Mesodermal cell (in vitro differentiated cells): Measurements from ENCODE around the gene INHBC.

Experiments used
- H3K27ac ChIP-seq: 2 replicates; pipeline ENCODE4 v1.7.0; 2013; ENCODE audit warnings: mild to moderate bottlenecking, low read depth, low read length, moderate library complexity; ENCODE audit not compliant: severe bottlenecking
- H3K36me3 ChIP-seq: 2 replicates; pipeline ENCODE4 v1.7.1; 2013; ENCODE audit warnings: mild to moderate bottlenecking, low read length, moderate library complexity; ENCODE audit not compliant: control insufficient read depth, insufficient read depth
- H3K4me1 ChIP-seq: one replicate; pipeline ENCODE4 v1.7.1; 2013; ENCODE audit warnings: mild to moderate bottlenecking, low read length; ENCODE audit not compliant: insufficient read depth, control insufficient read depth, poor library complexity, severe bottlenecking
- H3K4me3 ChIP-seq: 2 replicates; pipeline ENCODE4 v1.7.0; 2013; ENCODE audit warnings: low read length, control low read depth, mild to moderate bottlenecking; ENCODE audit not compliant: insufficient read depth, poor library complexity, severe bottlenecking; ENCODE audit errors: extremely low read depth
- H3K9me3 ChIP-seq: 2 replicates; pipeline ENCODE4 v1.7.1; 2013; ENCODE audit warnings: mild to moderate bottlenecking, low read length, moderate library complexity; ENCODE audit not compliant: control insufficient read depth
- WGBS, 2 experiments: methylation state at CpG; one replicate each; pipeline ENCODE4 v1.1.5; 2013; ENCODE audit warnings: missing lambda C conversion rate in 2 of 2; ENCODE audit not compliant: insufficient coverage in 2 of 2; 5-methylcytosine and 5-hydroxymethylcytosine counted together

Gene INHBC

DNA sequence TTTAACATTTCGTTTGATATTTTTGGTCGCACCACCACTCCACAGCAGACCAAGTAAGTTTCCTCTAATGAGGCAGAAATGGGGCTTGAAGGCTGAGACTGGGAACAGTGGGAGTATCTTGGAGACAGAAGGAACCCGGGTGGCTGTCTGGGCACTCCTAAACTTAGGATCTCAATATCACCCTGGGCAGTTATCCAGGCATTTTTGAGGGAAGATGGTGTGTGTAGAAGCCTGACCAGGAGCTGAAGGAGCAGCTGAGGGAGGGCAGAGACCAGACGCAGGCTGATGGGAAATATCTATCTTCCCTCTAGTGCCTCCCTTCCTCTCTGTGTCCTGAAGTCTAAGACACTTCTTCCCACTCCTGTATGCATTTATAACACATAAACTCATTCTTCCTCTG lies 64.0 kb downstream of the INHBC start:
- no peaks in the 10 kb centered on the region for H3K4me1 ChIP-seq
- 94 to 100% methylated on average over 2 to 3 of the region's 4 CpGs for WGBS, 2 experiments
- no peak overlapping the region for H3K4me3 ChIP-seq
- H3K27ac ChIP-seq = no peak overlapping the region
- peaks cover 83% of the 10 kb centered on the region for H3K36me3 ChIP-seq
- no peaks in the 10 kb centered on the region for H3K9me3 ChIP-seq

DNA sequence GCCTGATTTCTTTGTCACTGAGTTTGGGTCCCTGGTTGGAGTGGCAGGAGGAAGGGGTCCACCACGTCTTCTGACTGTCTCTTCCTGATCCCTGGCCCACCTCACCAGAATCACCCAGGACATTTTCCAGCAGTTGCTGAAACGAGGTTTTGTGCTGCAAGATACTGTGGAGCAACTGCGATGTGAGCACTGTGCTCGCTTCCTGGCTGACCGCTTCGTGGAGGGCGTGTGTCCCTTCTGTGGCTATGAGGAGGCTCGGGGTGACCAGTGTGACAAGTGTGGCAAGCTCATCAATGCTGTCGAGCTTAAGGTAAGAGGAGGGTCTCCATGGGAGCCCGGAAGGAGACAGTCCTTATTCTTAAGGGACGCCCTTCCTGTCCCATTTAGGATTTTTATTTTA lies 65.6 kb downstream of the INHBC start:
- Histone ChIP-seq H3K4me3 (no peak overlapping the region), H3K9me3 (no peaks in the 10 kb centered on the region), H3K36me3 (peaks cover 90% of the 10 kb centered on the region), H3K27ac (no peak overlapping the region), H3K4me1 (no peaks in the 10 kb centered on the region)
- 98 to 99% methylated on average over 10 of the region's 11 CpGs for WGBS, 2 experiments
